Kidney (tissue), 14 donors: Measurements from ENCODE around the gene SYNDIG1. TPM values are rescaled to one million over a fixed set of nuclear protein-coding genes. Genes with fewer than 3 reads are reported as not detected.

ENCODE experiments used
- DNase-seq, 5 donors: peaks; one replicate each; pipeline ENCODE4 v3.0.0-alpha.2; 2013 to 2020
- FAIRE-seq: peaks from 2 replicates; lab custom pipeline; 2012; peaks lifted over from hg19 to GRCh38; lab: Jason Lieb, UNC
- H3K27ac ChIP-seq, 2 donors: one replicate each; pipeline ENCODE4 v1.7.0; 2013; ENCODE audit warnings: low read depth in 2 of 2, low read length in 2 of 2, inconsistent platforms in 1 of 2
- H3K27me3 ChIP-seq: one replicate; pipeline ENCODE4 v1.7.1; 2013; ENCODE audit warnings: low read length, inconsistent platforms; ENCODE audit not compliant: control insufficient read depth, insufficient read depth
- H3K36me3 ChIP-seq, 3 donors: one replicate each; pipeline versions ENCODE4 v1.7.0 to v1.7.1; 2013; ENCODE audit warnings: low read length in 3 of 3, control low read depth in 1 of 3, inconsistent platforms in 1 of 3; ENCODE audit not compliant: insufficient read depth in 3 of 3, control insufficient read depth in 2 of 3
- H3K4me1 ChIP-seq, 3 donors: one replicate each; pipeline versions ENCODE4 v1.7.0 to v1.7.1; 2013; ENCODE audit warnings: low read length in 3 of 3, inconsistent platforms in 1 of 3, low read depth in 1 of 3; ENCODE audit not compliant: control insufficient read depth in 2 of 3, insufficient read depth in 2 of 3
- H3K4me3 ChIP-seq, 3 donors: one replicate each; pipeline versions ENCODE4 v1.7.0 to v1.8.1; 2013; ENCODE audit warnings: low read length in 3 of 3, control low read depth in 1 of 3, inconsistent platforms in 1 of 3
- H3K9ac ChIP-seq, 3 donors: one replicate each; pipeline versions ENCODE4 v1.7.0 to v1.7.1; 2013; ENCODE audit warnings: low read length in 3 of 3, control low read depth in 1 of 3, inconsistent platforms in 1 of 3
- H3K9me3 ChIP-seq, 3 donors: one replicate each; pipeline versions ENCODE4 v1.7.0 to v1.7.1; 2013; ENCODE audit warnings: low read length in 3 of 3, control low read depth in 1 of 3, inconsistent platforms in 1 of 3; ENCODE audit not compliant: control insufficient read depth in 2 of 3, insufficient read depth in 1 of 3
- intact Hi-C: fragments of 100-400 bp; cut with DNase I; formaldehyde crosslinking; loops from one replicate; pipeline ENCODE4 v1.11.1; 2022
- polyA plus RNA-seq: library from polyadenylated mRNA; stranded (reverse); fragments of 350-450 nt; fragmentation: Illumina TruSeq; extraction: RNeasy Lipid Tissue Mini Kit (QIAGEN cat#74804); gene quantifications from one replicate; pipeline ENCODE4 v1.2.3, GENCODE V29; 2014; ENCODE audit warnings: low read depth, low replicate concordance; ENCODE audit not compliant: insufficient read depth
- total RNA-seq: library from RNA; stranded (reverse); fragmentation: NEBNext Ultra II Directional; extraction: Animal tissue kit (Norgen Biotek cat#: 25700); gene quantifications from one replicate; pipeline ENCODE4 v1.2.1, GENCODE V29; 2021
- TF ChIP-seq, protein P1 (sequence below): IDR thresholded peaks from 3 replicates; pipeline ENCODE4 v1.5.1; 2012; ENCODE audit warnings: mild to moderate bottlenecking, moderate library complexity, borderline replicate concordance; ENCODE audit not compliant: insufficient read depth; ENCODE audit errors: extremely low read depth
- donor health status: control.
- donor health status: control.
- donor health status: control.
- donor health status: control.
- donor health status: control.
- donor health status: DM: yes; HTN: yes; CAD: no.
- donor health status: Normal renal cell carcinoma (clear cell type).

Gene SYNDIG1
- total and polyA plus RNA-seq, 2 donors from 2014 or later = 5.4 to 8.2 TPM

DNA sequence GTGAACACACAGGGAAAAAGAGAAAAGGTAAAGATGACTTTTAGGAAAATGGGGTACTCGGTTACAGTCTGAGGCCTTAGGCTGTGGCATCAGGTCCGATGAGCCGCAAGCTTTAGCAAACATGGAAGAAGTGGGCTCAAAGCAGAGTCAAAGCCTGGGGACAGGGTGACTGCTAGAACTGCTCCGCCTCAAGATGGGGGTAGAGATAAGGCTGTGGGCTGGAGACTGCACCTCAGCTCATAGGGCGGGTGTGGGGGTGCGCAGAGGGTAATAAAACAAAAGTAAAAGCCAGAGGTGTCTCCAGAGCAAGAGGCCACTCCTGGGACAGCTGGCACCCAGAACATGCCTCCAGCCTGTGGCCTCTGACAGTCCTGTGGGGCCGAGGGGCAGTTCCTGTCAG is 21.3 kb upstream of the SYNDIG1 start:
- no peaks in the 10 kb centered on the region for H3K4me1 ChIP-seq
- H3K36me3 ChIP-seq = no peaks in the 10 kb centered on the region
- H3K9ac ChIP-seq = no peak overlapping the region
- H3K27me3 ChIP-seq = no peaks in the 10 kb centered on the region
- TF ChIP-seq, protein P1, sequence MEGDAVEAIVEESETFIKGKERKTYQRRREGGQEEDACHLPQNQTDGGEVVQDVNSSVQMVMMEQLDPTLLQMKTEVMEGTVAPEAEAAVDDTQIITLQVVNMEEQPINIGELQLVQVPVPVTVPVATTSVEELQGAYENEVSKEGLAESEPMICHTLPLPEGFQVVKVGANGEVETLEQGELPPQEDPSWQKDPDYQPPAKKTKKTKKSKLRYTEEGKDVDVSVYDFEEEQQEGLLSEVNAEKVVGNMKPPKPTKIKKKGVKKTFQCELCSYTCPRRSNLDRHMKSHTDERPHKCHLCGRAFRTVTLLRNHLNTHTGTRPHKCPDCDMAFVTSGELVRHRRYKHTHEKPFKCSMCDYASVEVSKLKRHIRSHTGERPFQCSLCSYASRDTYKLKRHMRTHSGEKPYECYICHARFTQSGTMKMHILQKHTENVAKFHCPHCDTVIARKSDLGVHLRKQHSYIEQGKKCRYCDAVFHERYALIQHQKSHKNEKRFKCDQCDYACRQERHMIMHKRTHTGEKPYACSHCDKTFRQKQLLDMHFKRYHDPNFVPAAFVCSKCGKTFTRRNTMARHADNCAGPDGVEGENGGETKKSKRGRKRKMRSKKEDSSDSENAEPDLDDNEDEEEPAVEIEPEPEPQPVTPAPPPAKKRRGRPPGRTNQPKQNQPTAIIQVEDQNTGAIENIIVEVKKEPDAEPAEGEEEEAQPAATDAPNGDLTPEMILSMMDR = no peak
- intact Hi-C loops = no loop called here
- no peak overlapping the region for H3K4me3 ChIP-seq
- no peaks in the 10 kb centered on the region for H3K9me3 ChIP-seq
- no peak for FAIRE-seq
- no peak overlapping the region for H3K27ac ChIP-seq
- no peak for DNase-seq

DNA sequence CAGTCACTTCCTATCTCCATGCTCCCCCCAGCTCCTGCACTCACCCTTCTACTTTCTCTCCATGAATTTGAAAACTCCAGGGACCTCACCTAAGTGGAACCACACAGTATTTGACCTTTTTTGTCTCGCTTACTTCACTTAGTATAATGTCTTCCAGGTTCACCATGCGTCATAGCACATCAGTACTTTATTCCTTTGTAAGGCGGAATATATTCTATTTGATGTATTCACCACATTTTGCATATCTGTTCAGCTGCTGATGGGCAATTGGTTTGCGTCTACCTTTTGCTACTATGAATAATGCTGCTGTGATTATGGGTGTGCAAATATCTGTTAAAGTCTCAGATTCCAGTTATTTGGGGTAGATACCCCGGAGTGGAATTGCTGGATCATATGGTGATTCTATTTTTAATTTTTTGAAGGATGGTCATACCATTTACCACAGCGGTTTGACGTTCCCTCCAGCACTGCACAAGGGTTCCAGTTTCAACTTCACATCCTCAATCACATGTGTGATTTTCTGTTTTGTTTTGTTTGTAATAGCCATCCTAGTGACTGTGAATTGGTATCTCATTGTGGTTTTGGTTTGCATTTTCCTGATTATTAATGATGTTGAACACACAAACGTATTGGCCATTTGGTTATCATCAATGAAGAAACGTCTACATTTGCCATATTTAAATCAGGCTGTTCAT is 20.3 kb upstream of the SYNDIG1 start:
- FAIRE-seq = no peak
- H3K9ac ChIP-seq = no peak overlapping the region
- intact Hi-C loops = no loop called here

DNA sequence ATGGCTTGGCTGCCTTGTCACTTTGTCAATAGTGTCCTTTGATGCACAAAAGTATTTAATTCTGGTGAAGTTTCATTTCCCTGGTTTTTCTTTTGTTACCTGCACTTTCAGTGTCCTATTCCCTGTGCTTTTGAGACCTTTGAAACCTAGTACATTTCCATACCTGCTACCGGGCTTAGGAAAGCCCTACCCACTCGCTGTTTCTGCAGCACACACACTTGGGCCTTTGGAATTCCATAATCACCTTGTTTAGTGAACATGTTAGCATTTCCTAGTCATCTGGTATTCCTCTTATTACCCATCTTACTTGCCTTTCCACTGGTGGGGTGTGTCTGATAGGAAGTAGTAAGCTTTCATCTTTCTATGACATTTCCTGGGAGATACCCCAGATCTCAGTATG is 19.3 kb upstream of the SYNDIG1 start:
- no peak overlapping the region for H3K9ac ChIP-seq
- no peaks in the 10 kb centered on the region for H3K9me3 ChIP-seq
- FAIRE-seq = no peak
- H3K4me3 ChIP-seq = no peak overlapping the region
- DNase-seq = no peak
- no peaks in the 10 kb centered on the region for H3K4me1 ChIP-seq
- TF ChIP-seq, protein P1 = no peak
- no peaks in the 10 kb centered on the region for H3K36me3 ChIP-seq
- no peaks in the 10 kb centered on the region for H3K27me3 ChIP-seq
- intact Hi-C loops = no loop called here
- no peak overlapping the region for H3K27ac ChIP-seq

More for the DNA sequence above, 20.3 kb upstream of the SYNDIG1 start:
- H3K4me3 ChIP-seq = no peak overlapping the region
- H3K27me3 ChIP-seq = no peaks in the 10 kb centered on the region
- H3K9me3 ChIP-seq = no peaks in the 10 kb centered on the region
- no peaks in the 10 kb centered on the region for H3K4me1 ChIP-seq
- H3K27ac ChIP-seq = no peak overlapping the region
- TF ChIP-seq, protein P1 = no peak
- no peak for DNase-seq
- H3K36me3 ChIP-seq = no peaks in the 10 kb centered on the region
